ENCODE data around the gene ASNSD1.

DNA sequence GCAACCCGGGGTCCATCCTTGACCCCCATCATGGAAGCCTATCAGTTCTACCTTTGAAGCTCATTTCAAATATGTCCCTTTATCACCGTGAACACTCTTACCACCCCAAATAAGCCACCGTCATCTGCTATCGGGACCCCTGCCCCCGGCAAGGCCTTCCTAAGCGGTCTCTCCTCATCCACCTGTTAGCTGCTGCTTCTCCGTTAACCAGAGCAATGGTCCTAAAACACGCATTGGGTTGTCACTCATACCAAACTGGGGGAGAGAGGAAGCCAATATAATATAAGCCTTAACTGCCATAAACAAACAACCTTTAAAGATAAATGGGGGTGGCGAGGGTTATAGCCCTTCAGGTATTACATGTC, 680 bp downstream of the ASNSD1 start:
- TF ChIP-seq CTCF (conservative IDR thresholded peaks at IDR 0.05; ENCODE audit: low read depth in 2 of 2) (no peak), EZH2 (IDR thresholded peaks at IDR 0.05; ENCODE audit: low read depth, unreplicated experiment) (no peak), REST (IDR thresholded peaks at IDR 0.05; ENCODE audit: unreplicated experiment) (no peak), CREB1 (CRISPR knock-in tag; IDR thresholded peaks at IDR 0.05; ENCODE audit: low read depth) (no peak), EZH2phosphoT487 (IDR thresholded peaks at IDR 0.05; ENCODE audit: unreplicated experiment) (no peak), POLR2AphosphoS5 (IDR thresholded peaks at IDR 0.05; ENCODE audit: low read depth) (no peak), JUNB (IDR thresholded peaks at IDR 0.05; ENCODE audit: unreplicated experiment) (no peak)

Data from GM23338 (cell line).